Non-pigmented ciliary epithelial cell (primary cell): ENCODE measurements around the gene ZNF532.
"Not testable (repeated sequence)": the region's sequence is repeated elsewhere in the genome, so short reads cannot be mapped to it uniquely, and the experiment has no call there.

Experiments
- DNase-seq: peaks from one replicate; pipeline ENCODE4 v3.0.0-alpha.2; 2010; ENCODE audit warnings: low read depth

The ZNF532 gene

GRCh38 chr18:59006461-59007067, 141.9 kb downstream of the ZNF532 start:
- no peak for DNase-seq

- DNase-seq, result no peak
Measured at GRCh38 chr18:59008302-59008974, 143.8 kb downstream of the ZNF532 start.

GRCh38 chr18:59009846-59010245, 145.2 kb downstream of the ZNF532 start:
- no peak for DNase-seq

- DNase-seq, result no peak
Measured at GRCh38 chr18:59011289-59011688, 146.6 kb downstream of the ZNF532 start.

- no peak for DNase-seq
Measured at GRCh38 chr18:59011786-59012185, 147.1 kb downstream of the ZNF532 start.

- no peak for DNase-seq
Measured at GRCh38 chr18:59012815-59013705, 148.4 kb downstream of the ZNF532 start.

- no peak for DNase-seq
Measured at GRCh38 chr18:59013744-59014143, 149.1 kb downstream of the ZNF532 start.

GRCh38 chr18:59015531-59016152, 151.0 kb downstream of the ZNF532 start:
- DNase-seq, result no peak

GRCh38 chr18:59021500-59021899, 156.8 kb downstream of the ZNF532 start:
- no peak for DNase-seq

- no peak for DNase-seq
Measured at GRCh38 chr18:59022167-59022945, 157.7 kb downstream of the ZNF532 start.

GRCh38 chr18:59024829-59025228, 160.2 kb downstream of the ZNF532 start:
- DNase-seq, result no peak

GRCh38 chr18:59025532-59025931, 160.9 kb downstream of the ZNF532 start:
- DNase-seq, result not testable (repeated sequence)

- DNase-seq, result no peak
Measured at GRCh38 chr18:59026364-59026763, 161.7 kb downstream of the ZNF532 start.

- DNase-seq, result no peak
Measured at GRCh38 chr18:59026831-59027410, 162.2 kb downstream of the ZNF532 start.

- no peak for DNase-seq
Measured at GRCh38 chr18:59029663-59030429, 165.2 kb downstream of the ZNF532 start.

GRCh38 chr18:59032308-59032707, 167.6 kb downstream of the ZNF532 start:
- DNase-seq, result no peak

- DNase-seq, result no peak
Measured at GRCh38 chr18:59033359-59033758, 168.7 kb downstream of the ZNF532 start.

- no peak for DNase-seq
Measured at GRCh38 chr18:59033974-59034373, 169.3 kb downstream of the ZNF532 start.

- no peak for DNase-seq
Measured at GRCh38 chr18:59035591-59035990, 170.9 kb downstream of the ZNF532 start.
